ENCODE results near the gene PAM16. TPM values are rescaled to one million over a fixed set of nuclear protein-coding genes. Genes with fewer than 3 reads are reported as not detected.
A peak's percentile ranks its signal among the peaks of the same experiment; 100 is the strongest.

PAM16 gene
- total and polyA plus RNA-seq, 5 donors = 57.6 to 131 (median 59.8) TPM

DNA sequence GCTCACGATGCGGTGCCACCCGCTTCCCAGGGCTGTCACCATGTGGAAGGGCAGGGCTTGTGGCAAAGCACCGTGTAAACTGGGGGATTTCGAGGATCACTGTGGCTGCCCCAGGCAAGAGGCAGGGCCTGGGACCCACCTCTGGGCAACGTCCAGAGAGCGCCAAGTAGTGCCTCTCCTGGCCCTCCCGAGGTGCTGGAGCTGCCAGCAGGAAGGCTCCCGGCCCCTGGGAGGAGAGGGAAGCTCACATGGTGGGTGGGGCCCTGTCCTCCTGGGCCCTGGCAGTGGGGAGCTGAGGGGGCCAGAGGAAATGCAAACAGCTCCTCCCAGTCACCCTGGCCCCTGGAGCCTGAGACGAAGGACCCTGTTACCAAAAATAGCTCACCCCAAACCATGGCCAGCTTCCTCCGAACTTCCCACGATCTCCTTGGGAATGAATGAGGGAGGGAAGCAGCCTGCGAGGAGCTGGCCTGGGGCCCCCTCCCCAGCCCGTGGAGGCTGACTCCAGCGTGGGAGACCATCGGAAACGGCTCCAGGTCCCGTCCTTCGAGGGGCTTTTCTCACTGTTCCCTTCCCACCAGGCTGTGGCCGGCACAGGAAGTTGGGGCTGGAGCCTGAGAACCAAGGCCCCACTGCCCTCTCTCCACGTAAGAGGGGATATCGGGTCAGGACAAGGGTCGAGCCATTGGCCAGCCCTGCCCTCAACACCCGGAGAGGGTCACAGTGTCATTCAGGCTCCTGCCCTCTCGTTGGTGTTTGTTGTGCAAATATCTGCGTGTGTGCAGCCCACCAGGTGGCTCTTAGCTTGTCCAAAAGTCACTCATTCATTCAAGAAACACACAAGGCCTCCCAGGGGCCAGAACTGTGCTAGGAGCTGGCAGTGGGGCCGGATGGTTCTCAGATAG, 38.2 kb upstream of the PAM16 start:
- 57% methylated on average over 27 of the region's 27 CpGs for WGBS
- ATAC-seq (peak in 1 of 2 donors; percentile 15), DNase-seq (peak; percentile 31 to 77 (median 57))
- H3K9me3 ChIP-seq (ENCODE audit: control insufficient read depth, low read length) = no peaks in the 10 kb centered on the region
- peak overlapping the region; percentile 62 for H3K27ac ChIP-seq (ENCODE audit: low read length)
- intact Hi-C loops (cut with DNase I) = no loop called here
- peaks cover 2% of the 10 kb centered on the region for H3K4me1 ChIP-seq (ENCODE audit: control insufficient read depth, insufficient read depth, low read length)
- H3K4me3 ChIP-seq (ENCODE audit: low read length) = no peak overlapping the region
- no peaks in the 10 kb centered on the region for H3K27me3 ChIP-seq (ENCODE audit: control insufficient read depth, insufficient read depth)

DNA sequence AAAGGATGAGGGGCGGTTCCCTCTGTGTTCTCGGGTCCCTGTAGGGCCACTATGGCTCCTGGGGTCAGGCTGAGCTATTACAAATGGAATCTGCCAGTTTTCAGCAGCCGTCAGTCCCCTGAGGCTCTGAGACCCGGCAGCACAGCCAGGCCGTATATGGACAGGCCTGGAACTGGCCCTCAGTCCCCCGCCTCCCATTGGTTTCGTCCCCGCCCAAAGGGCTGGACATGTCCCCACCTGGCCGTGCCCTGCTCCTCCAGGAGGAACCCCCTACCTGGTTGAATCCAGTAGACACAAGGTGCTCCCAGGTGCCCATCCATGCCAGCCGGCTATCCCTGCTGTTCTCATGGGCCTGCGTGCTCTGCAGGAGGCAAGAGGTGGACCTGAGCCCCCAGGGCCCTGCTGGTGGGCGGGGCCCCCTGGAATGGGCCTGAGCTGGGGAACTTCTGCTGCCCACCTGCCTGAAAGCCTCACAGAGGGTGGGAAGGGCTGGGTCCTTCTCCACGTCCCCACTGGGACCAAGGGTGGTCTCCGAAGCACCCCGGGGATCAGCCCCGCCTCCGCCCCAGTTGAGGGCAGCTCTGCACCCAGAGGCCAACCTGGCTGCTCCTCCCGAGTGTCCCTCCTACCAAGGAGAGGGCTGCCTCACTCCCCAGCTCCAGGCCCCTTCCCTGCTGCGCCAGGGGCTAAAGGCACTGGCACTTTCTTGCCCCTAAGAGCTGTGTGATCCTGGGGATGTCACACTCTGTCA, 37.3 kb upstream of the PAM16 start:
- no peak overlapping the region for H3K4me3 ChIP-seq (ENCODE audit: low read length)
- DNase-seq = peak; percentile 72 to 88 (median 83)
- H3K4me1 ChIP-seq (ENCODE audit: control insufficient read depth, insufficient read depth, low read length) = peaks cover 2% of the 10 kb centered on the region
- H3K27me3 ChIP-seq (ENCODE audit: control insufficient read depth, insufficient read depth) = no peaks in the 10 kb centered on the region
- intact Hi-C loops (cut with DNase I) = no loop called here
- 68% methylated on average over 19 of the region's 19 CpGs for whole genome bisulfite sequencing
- peak; percentile 25 to 58 for ATAC-seq
- H3K27ac ChIP-seq (ENCODE audit: low read length) = peak overlapping the region; percentile 62
- no peaks in the 10 kb centered on the region for H3K9me3 ChIP-seq (ENCODE audit: control insufficient read depth, low read length)

DNA sequence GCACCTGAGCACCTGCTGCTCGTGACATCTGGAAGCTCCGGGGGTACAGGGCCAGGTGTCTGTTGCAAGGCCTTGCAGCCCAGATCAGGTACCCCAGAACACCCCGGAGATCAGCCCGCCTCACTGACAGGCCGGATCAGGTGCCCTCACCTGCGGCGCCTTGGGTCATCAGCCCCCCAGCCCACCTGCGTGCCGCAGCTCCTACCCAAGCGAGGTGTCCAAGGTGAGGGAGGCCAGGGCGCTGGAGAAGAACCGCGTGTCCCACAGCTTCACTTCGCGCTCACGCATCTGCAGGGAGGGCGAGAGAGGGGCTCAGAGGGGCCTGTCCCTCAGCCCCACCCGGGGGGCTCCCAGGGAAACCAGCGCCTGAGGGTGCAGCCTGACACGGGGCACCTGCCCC, 36.7 kb upstream of the PAM16 start:
- intact Hi-C loops (cut with DNase I) = no loop called here
- Histone ChIP-seq H3K9me3 (ENCODE audit: control insufficient read depth, low read length) (no peaks in the 10 kb centered on the region), H3K27me3 (ENCODE audit: control insufficient read depth, insufficient read depth) (no peaks in the 10 kb centered on the region), H3K4me1 (ENCODE audit: control insufficient read depth, insufficient read depth, low read length) (peaks cover 2% of the 10 kb centered on the region), H3K4me3 (ENCODE audit: low read length) (no peak overlapping the region), H3K27ac (ENCODE audit: low read length) (no peak overlapping the region)
- no peak for ATAC-seq
- 91% methylated on average over 20 of the region's 20 CpGs for whole genome bisulfite sequencing
- peak; percentile 23 to 69 (median 49) for DNase-seq

DNA sequence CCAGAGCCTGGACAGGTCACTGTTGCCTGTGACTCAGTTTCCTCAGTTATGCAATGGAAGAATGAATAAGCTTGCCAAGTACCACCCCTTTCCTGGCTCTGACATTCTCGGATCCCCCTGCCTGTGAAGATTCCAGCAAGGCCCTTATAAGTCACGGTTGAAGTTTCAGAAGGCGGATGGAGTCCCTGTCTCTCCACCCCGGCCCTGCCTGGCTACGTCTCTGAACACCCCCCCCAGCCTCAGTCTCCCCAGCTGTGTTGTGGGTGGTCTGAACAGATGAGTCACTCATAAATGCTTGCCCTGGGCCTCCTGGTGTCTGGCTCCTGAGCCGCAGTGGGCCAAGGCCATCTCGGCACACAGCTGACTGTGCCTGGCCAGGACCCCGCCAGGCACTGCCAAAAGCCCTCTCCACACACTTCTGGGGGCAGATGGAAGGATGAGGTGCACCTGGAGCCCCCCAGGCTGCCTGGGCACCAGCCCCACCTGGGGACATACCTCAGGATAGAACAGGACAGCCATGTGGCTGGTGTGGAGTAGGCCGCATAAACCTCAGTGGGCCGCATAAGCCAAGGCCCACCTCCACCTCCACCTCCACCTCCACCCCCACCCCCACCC, 35.9 kb upstream of the PAM16 start:
- 73% methylated on average over 10 of the region's 10 CpGs for WGBS
- H3K4me3 ChIP-seq (ENCODE audit: low read length) = no peak overlapping the region
- no peaks in the 10 kb centered on the region for H3K27me3 ChIP-seq (ENCODE audit: control insufficient read depth, insufficient read depth)
- peaks cover 2% of the 10 kb centered on the region for H3K4me1 ChIP-seq (ENCODE audit: control insufficient read depth, insufficient read depth, low read length)
- intact Hi-C loops (cut with DNase I) = no loop called here
- ATAC-seq (no peak), DNase-seq (peak; percentile 33 to 63 (median 63))
- no peaks in the 10 kb centered on the region for H3K9me3 ChIP-seq (ENCODE audit: control insufficient read depth, low read length)
- no peak overlapping the region for H3K27ac ChIP-seq (ENCODE audit: low read length)

DNA sequence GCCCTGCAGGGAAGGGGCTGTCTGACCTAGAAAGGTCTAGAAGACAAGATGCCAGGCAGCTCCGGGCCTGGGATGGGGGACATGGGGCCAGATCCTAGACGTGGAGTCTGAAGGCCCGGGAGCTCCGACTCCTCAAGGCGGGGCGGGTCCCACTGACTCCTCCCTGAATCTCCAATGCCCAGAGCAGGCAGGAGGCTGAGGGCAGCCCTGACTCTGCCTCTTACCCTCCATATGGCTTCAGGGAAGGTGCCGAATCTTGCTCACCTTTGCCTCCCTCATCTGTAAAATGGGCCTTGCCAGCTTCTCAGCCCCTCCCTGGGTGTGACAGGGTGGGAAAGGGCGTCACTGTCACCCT, 35.3 kb upstream of the PAM16 start:
- Histone ChIP-seq H3K27me3 (ENCODE audit: control insufficient read depth, insufficient read depth) (no peaks in the 10 kb centered on the region), H3K27ac (ENCODE audit: low read length) (no peak overlapping the region), H3K4me3 (ENCODE audit: low read length) (no peak overlapping the region), H3K9me3 (ENCODE audit: control insufficient read depth, low read length) (no peaks in the 10 kb centered on the region), H3K4me1 (ENCODE audit: control insufficient read depth, insufficient read depth, low read length) (peaks cover 2% of the 10 kb centered on the region)
- ATAC-seq = peak in 1 of 2 donors; percentile 9
- intact Hi-C loops (cut with DNase I) = no loop called here
- DNase-seq = peak; percentile 49 to 76 (median 76)
- WGBS = 65% methylated on average over 8 of the region's 8 CpGs

DNA sequence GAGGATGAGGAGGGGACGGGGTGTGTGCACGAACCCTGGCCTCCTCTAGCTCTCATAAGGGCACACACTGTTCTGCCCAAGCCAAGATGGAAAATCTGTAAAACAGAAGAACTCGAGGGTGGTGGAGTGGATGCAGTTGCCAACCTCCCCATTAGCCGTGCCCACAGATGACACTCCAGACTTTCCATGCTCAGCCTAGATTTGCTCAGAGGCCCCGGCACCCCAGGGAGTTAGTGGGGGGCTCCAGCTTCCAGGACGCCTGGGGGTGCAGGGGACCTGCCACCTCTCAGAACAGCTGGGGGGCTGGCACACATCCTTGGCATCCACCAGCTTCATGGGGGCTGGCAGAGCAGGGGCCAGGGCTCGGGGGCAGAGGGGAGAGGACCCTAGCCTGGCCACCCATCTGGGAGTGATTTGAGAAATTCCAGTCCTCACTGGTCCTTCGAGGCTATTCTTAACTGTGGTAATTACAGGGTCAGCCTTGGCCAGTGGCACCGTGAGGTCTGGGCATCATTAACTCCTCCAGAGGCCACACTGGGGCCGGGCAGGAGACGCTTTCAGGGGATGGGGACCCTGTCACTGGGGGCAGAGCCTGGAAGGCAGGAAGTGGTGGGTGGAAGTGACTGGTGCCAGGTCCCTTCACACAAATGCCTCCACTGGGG, 34.8 kb upstream of the PAM16 start:
- ATAC-seq (no peak), DNase-seq (peak in 2 of 3 donors; percentile 21 to 62)
- intact Hi-C loops (cut with DNase I) = no loop called here
- peaks cover 2% of the 10 kb centered on the region for H3K4me1 ChIP-seq (ENCODE audit: control insufficient read depth, insufficient read depth, low read length)
- H3K4me3 ChIP-seq (ENCODE audit: low read length) = no peak overlapping the region
- no peaks in the 10 kb centered on the region for H3K9me3 ChIP-seq (ENCODE audit: control insufficient read depth, low read length)
- 67% methylated on average over 11 of the region's 11 CpGs for WGBS
- H3K27ac ChIP-seq (ENCODE audit: low read length) = no peak overlapping the region
- H3K27me3 ChIP-seq (ENCODE audit: control insufficient read depth, insufficient read depth) = no peaks in the 10 kb centered on the region

DNA sequence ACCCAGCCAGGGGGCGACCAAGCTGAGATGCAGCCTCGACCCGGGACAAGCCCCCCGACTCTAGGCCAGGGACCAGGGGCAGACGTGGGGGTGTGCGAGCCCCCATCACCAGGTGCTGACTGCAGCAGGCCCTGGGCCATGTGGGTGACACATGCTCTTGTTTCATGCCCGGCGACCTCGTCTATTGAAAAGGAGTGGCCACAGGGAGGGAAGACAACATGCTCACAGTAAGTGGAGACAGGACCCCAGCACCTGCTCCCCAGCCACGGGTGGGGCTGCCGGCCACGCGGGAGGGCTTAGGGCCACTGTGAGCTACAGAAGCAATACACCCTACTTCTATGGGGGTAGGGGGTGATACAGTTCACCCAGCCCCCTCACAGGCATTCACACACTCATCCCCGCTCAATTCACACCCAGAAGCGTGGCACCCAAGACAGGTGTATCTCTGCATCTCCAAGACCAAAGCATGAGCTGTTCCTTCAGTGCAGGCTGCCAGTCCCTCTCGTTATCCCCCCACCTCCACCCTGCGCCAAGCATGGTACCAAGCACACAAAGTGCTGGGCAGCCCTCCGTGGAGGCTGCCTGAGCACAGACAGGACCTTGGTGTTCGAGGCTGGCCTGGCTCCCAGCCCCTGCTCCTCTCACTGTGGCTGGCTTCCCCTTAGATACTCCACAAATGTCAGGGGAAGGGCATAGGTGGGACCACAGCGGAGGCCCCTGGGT, 34.1 kb upstream of the PAM16 start:
- DNase-seq = peak in 2 of 3 donors; percentile 27 to 65
- H3K4me1 ChIP-seq (ENCODE audit: control insufficient read depth, insufficient read depth, low read length) = peaks cover 2% of the 10 kb centered on the region

DNA sequence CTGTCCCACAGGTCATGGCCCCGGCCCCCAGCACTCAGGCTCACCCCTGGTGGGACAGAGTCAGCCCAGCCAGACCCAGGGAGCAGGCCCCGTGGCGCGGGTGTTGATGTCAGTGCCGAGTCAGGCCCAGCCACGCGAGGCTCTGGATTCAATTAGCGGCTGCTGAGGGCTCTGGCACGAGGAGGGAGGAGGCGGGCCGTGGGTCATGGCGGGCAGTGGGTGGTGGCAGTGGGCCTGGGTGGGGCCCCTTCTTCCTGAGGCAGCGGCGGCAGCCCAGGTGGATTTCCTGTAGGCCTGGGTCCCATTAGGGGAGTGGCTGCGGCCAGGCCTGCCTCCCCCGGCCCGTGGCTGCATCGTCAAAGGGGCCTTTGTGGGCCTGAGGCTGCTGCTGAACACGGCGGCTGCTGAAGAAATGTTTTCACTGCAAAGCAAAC, 33.4 kb upstream of the PAM16 start:
- Histone ChIP-seq H3K4me1 (ENCODE audit: control insufficient read depth, insufficient read depth, low read length) (peaks cover 2% of the 10 kb centered on the region), H3K27ac (ENCODE audit: low read length) (no peak overlapping the region), H3K27me3 (ENCODE audit: control insufficient read depth, insufficient read depth) (no peaks in the 10 kb centered on the region), H3K9me3 (ENCODE audit: control insufficient read depth, low read length) (no peaks in the 10 kb centered on the region), H3K4me3 (ENCODE audit: low read length) (no peak overlapping the region)
- ATAC-seq (no peak), DNase-seq (peak; percentile 39 to 81 (median 76))
- intact Hi-C loops (cut with DNase I) = no loop called here
- WGBS = 54% methylated on average over 20 of the region's 20 CpGs

More for the DNA sequence above, 34.1 kb upstream of the PAM16 start:
- H3K9me3 ChIP-seq (ENCODE audit: control insufficient read depth, low read length) = no peaks in the 10 kb centered on the region
- H3K27ac ChIP-seq (ENCODE audit: low read length) = no peak overlapping the region
- H3K27me3 ChIP-seq (ENCODE audit: control insufficient read depth, insufficient read depth) = no peaks in the 10 kb centered on the region
- no peak for ATAC-seq
- 80% methylated on average over 20 of the region's 20 CpGs for WGBS
- intact Hi-C loops (cut with DNase I) = no loop called here
- no peak overlapping the region for H3K4me3 ChIP-seq (ENCODE audit: low read length)

DNA sequence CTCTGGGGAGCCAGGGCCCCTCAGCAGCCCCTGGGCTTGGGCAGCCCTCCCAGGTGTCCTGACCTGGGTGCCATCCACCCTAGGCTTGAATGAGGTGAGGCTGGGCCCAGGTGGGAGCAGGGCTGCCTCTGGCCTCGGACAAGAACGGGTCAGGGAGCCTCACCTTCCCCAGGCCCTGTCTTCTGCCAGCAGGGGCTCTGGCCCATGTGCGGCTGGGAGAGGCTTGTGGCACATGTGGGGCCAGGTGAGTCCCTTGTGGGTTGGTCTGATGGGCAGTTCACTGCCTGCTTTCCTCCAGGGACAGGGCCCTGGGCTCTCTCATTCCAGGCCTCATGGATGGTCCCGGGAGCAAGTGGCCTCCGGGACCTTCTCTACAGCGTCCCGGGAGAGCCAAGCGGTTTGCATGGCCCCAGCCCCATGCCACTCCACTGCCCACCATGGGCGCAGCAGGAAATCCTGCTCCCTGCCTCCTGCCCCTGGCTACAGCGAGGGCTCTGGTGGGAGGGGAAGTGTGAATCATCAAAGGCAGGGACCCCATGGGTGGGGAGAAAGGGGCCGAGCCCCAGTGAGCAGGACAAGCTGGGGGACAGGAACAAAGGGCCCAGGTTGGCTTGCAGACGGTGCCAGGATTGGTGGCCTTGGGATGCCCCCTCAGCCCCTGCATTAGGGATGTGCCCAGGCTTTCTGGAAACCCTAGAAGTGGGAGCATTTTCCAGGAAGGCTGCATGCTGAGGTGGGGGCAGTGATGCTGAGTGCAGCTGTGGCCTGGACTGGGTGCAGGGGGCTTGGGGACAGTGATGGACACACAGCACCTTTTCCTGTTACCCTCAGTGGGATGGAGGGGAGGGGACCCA, 32.7 kb upstream of the PAM16 start:
- ATAC-seq (no peak), DNase-seq (peak in 2 of 3 donors; percentile 10 to 59)
- Histone ChIP-seq H3K27me3 (ENCODE audit: control insufficient read depth, insufficient read depth) (no peaks in the 10 kb centered on the region), H3K4me3 (ENCODE audit: low read length) (no peak overlapping the region), H3K4me1 (ENCODE audit: control insufficient read depth, insufficient read depth, low read length) (peaks cover 1% of the 10 kb centered on the region), H3K9me3 (ENCODE audit: control insufficient read depth, low read length) (no peaks in the 10 kb centered on the region), H3K27ac (ENCODE audit: low read length) (no peak overlapping the region)
- intact Hi-C loops (cut with DNase I) = no loop called here
- 89% methylated on average over 12 of the region's 12 CpGs for WGBS
